ENCODE data around the gene RPS27L.

DNA sequence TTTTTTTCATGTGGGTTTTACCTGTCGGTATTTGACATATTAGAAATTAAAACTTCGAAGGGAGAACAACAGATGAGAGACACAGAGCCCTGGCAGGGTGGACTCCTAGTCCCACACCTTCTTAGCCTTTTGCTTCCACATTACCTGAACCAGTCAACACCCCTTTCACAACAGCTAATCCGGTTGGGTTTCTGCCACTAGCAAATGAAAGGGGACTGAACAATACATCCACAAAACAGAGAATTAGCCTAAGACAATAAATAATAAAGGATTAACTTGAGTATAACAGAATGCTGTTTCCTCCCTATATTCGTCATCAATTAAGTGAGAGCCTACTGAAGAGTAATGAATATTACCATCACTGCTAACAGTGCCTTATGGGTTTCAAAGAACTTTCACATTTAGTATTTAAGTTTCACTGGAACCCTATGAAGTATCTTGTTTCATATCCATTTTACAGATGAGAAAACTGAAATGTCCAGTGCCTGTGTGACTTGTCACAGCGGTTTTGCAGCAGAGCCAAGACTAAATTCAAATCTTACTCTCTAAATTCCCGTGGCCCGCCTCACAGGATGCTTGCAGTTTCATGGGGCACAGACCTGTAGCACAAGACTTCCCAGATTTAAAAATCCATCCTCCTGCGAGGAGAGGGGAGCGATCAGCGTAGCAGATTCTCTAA lies 31.1 kb upstream of the RPS27L start:
- TF ChIP-seq, protein P1, sequence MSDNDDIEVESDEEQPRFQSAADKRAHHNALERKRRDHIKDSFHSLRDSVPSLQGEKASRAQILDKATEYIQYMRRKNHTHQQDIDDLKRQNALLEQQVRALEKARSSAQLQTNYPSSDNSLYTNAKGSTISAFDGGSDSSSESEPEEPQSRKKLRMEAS (CRISPR knock-in tag; IDR thresholded peaks at IDR 0.05): no peak
- TF ChIP-seq, protein P2, sequence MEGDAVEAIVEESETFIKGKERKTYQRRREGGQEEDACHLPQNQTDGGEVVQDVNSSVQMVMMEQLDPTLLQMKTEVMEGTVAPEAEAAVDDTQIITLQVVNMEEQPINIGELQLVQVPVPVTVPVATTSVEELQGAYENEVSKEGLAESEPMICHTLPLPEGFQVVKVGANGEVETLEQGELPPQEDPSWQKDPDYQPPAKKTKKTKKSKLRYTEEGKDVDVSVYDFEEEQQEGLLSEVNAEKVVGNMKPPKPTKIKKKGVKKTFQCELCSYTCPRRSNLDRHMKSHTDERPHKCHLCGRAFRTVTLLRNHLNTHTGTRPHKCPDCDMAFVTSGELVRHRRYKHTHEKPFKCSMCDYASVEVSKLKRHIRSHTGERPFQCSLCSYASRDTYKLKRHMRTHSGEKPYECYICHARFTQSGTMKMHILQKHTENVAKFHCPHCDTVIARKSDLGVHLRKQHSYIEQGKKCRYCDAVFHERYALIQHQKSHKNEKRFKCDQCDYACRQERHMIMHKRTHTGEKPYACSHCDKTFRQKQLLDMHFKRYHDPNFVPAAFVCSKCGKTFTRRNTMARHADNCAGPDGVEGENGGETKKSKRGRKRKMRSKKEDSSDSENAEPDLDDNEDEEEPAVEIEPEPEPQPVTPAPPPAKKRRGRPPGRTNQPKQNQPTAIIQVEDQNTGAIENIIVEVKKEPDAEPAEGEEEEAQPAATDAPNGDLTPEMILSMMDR (IDR thresholded peaks at IDR 0.05): no peak
- no peak for TF ChIP-seq NR1H2 (CRISPR knock-in tag; IDR thresholded peaks at IDR 0.05)
- no peak for TF ChIP-seq ETV6 (CRISPR knock-in tag; IDR thresholded peaks at IDR 0.05)
